Endothelial cell of hepatic sinusoid (primary cell): Measurements from ENCODE around the gene CAMTA1.
"Not testable (repeated sequence)": the region's sequence is repeated elsewhere in the genome, so short reads cannot be mapped to it uniquely, and the experiment has no call there.

ENCODE experiments used
- in situ Hi-C: cut with HindIII; loops from 2 replicates; pipeline ENCODE4 v1.10.0; 2017; ENCODE audit warnings: low sequenced_read_pairs

The CAMTA1 gene

GRCh38 chr1:7781923-7782495 lies 996.8 kb downstream of the CAMTA1 start:
- in situ Hi-C loops = no loop called here

- in situ Hi-C loops = no loop called here
Observed at GRCh38 chr1:7783178-7783711, 998.0 kb downstream of the CAMTA1 start.

GRCh38 chr1:7783826-7784491 lies 998.7 kb downstream of the CAMTA1 start, which contains the start of gene PER3:
Gene PER3, plus strand, starts transcription at chr1:7784291. Its CDS starts 587 bp downstream, at chr1:7784878.
- in situ Hi-C loops = no loop called here

- in situ Hi-C loops = no loop called here
Observed at GRCh38 chr1:7784492-7785071, 999.3 kb downstream of the CAMTA1 start.

GRCh38 chr1:7785108-7785507 lies 999.9 kb downstream of the CAMTA1 start:
- in situ Hi-C loops = no loop called here

GRCh38 chr1:7786795-7787194 lies 1001.5 kb downstream of the CAMTA1 start:
- in situ Hi-C loops = no loop called here

- in situ Hi-C loops = no loop called here
Observed at GRCh38 chr1:7789828-7790227, 1004.6 kb downstream of the CAMTA1 start.

- in situ Hi-C loops = not testable (repeated sequence)
Observed at GRCh38 chr1:7791027-7791426, 1005.8 kb downstream of the CAMTA1 start.

GRCh38 chr1:7795406-7795805 lies 1010.2 kb downstream of the CAMTA1 start:
- in situ Hi-C loops = no loop called here

GRCh38 chr1:7805460-7805859 lies 1020.2 kb downstream of the CAMTA1 start:
- in situ Hi-C loops = no loop called here

- in situ Hi-C loops = no loop called here
Observed at GRCh38 chr1:7808253-7808844, 1023.1 kb downstream of the CAMTA1 start.

GRCh38 chr1:7809742-7810141 lies 1024.5 kb downstream of the CAMTA1 start:
- in situ Hi-C loops = no loop called here

GRCh38 chr1:7810395-7810794 lies 1025.1 kb downstream of the CAMTA1 start:
- in situ Hi-C loops = no loop called here

GRCh38 chr1:7811476-7811875 lies 1026.2 kb downstream of the CAMTA1 start:
- in situ Hi-C loops = no loop called here

- in situ Hi-C loops = no loop called here
Observed at GRCh38 chr1:7813677-7814373, 1028.6 kb downstream of the CAMTA1 start.
